Peyer's patch (tissue), 4 donors: ENCODE data around the gene SACS. TPM values are rescaled to one million over a fixed set of nuclear protein-coding genes. Genes with fewer than 3 reads are reported as not detected.

ENCODE experiments used
- DNase-seq, 3 donors: peaks; one replicate each; pipeline ENCODE4 v3.0.0-alpha.2; 2017 to 2019
- H3K27ac ChIP-seq, 4 donors: fragments of 200-600 bp; sonication (generic); one replicate each; pipeline ENCODE4 v1.5.1; 2016 to 2019
- H3K27me3 ChIP-seq, 2 donors: fragments of 200-600 bp; sonication (generic); one replicate each; pipeline ENCODE4 v1.5.1; 2019
- H3K36me3 ChIP-seq, 3 donors: fragments of 200-600 bp; sonication (generic); one replicate each; pipeline ENCODE4 v1.5.1; 2016 to 2019
- H3K4me1 ChIP-seq, 4 donors: fragments of 200-600 bp; sonication (generic); one replicate each; pipeline ENCODE4 v1.5.1; 2016 to 2019
- H3K4me3 ChIP-seq, 4 donors: fragments of 200-600 bp; sonication (generic); 1 replicate in 3 of 4; 2 replicates in 1 of 4; pipeline ENCODE4 v1.5.1; 2016 to 2019; ENCODE audit warnings: mild to moderate bottlenecking in 1 of 4
- H3K9me3 ChIP-seq, 4 donors: fragments of 200-600 bp; sonication (generic); one replicate each; pipeline ENCODE4 v1.5.1; 2016 to 2019; ENCODE audit warnings: mild to moderate bottlenecking in 1 of 4
- CTCF ChIP-seq, 6 experiments: fragments of 450-650 bp in 4 of 6; fragments of 200-600 bp in 2 of 6; sonication (generic) in 1 of 6; IDR thresholded peaks; one replicate each; pipeline ENCODE4 v1.5.1; 2017 to 2019; ENCODE audit warnings: antibody characterized with exemption in 6 of 6, mild to moderate bottlenecking in 3 of 6, moderate library complexity in 1 of 6
- POLR2A ChIP-seq, 2 donors: fragments of 450-650 bp; IDR thresholded peaks; one replicate each; pipeline ENCODE4 v1.5.1; 2017; ENCODE audit warnings: antibody characterized with exemption in 2 of 2, mild to moderate bottlenecking in 2 of 2, moderate library complexity in 2 of 2
- total RNA-seq, 4 donors: library from RNA; depleted of rRNA; stranded (reverse); fragments of >200 nt; gene quantifications; one replicate each; pipeline ENCODE4 v1.1.0, GENCODE V29; 2016

The SACS gene
- total RNA-seq, 4 donors from 2014 or later: 5.4 to 49.5 (median 5.9) TPM

GRCh38 chr13:23466144-23467002 is 32.9 kb upstream of the SACS start:
- H3K27me3 ChIP-seq: no peaks in the 10 kb centered on the region
- H3K4me3 ChIP-seq: peak overlapping the region; percentile 31 to 53 (median 51)
- peak overlapping the region in 3 of 4 donors; percentile 42 to 63 (median 61) for H3K27ac ChIP-seq
- peak; percentile 42 to 75 (median 65) for DNase-seq
- H3K4me1 ChIP-seq: peaks cover 0 to 16% (median 0%) of the 10 kb centered on the region in 4 donors
- H3K9me3 ChIP-seq: no peaks in the 10 kb centered on the region
- TF ChIP-seq CTCF (IDR thresholded peaks at IDR 0.05) (peak in 5 of 6 experiments; percentile 12 to 48 (median 43)), POLR2A (IDR thresholded peaks at IDR 0.05) (no peak)
- no peaks in the 10 kb centered on the region for H3K36me3 ChIP-seq

GRCh38 chr13:23463661-23464060 is 30.2 kb upstream of the SACS start:
- peaks cover 0 to 16% (median 0%) of the 10 kb centered on the region in 4 donors for H3K4me1 ChIP-seq
- H3K27me3 ChIP-seq: no peaks in the 10 kb centered on the region
- H3K27ac ChIP-seq: no peak overlapping the region
- DNase-seq: no peak
- no peaks in the 10 kb centered on the region for H3K36me3 ChIP-seq
- H3K4me3 ChIP-seq: no peak overlapping the region
- TF ChIP-seq POLR2A (IDR thresholded peaks at IDR 0.05) (no peak), CTCF (IDR thresholded peaks at IDR 0.05) (no peak)
- H3K9me3 ChIP-seq: no peaks in the 10 kb centered on the region

- no peak for DNase-seq
- no peaks in the 10 kb centered on the region for H3K36me3 ChIP-seq
- peaks cover 0 to 16% (median 0%) of the 10 kb centered on the region in 4 donors for H3K4me1 ChIP-seq
- H3K27me3 ChIP-seq: no peaks in the 10 kb centered on the region
- H3K9me3 ChIP-seq: no peaks in the 10 kb centered on the region
- H3K4me3 ChIP-seq: no peak overlapping the region
- TF ChIP-seq POLR2A (IDR thresholded peaks at IDR 0.05): no peak
- TF ChIP-seq CTCF (IDR thresholded peaks at IDR 0.05): no peak
- H3K27ac ChIP-seq: no peak overlapping the region
Measured at GRCh38 chr13:23462815-23463559, 29.5 kb upstream of the SACS start.

- DNase-seq: no peak
- H3K9me3 ChIP-seq: no peaks in the 10 kb centered on the region
- no peak overlapping the region for H3K4me3 ChIP-seq
- no peaks in the 10 kb centered on the region for H3K27me3 ChIP-seq
- no peaks in the 10 kb centered on the region for H3K36me3 ChIP-seq
- TF ChIP-seq POLR2A (IDR thresholded peaks at IDR 0.05) (no peak), CTCF (IDR thresholded peaks at IDR 0.05) (no peak)
- H3K4me1 ChIP-seq: peaks cover 0 to 8% (median 0%) of the 10 kb centered on the region in 4 donors
- no peak overlapping the region for H3K27ac ChIP-seq
Measured at GRCh38 chr13:23461544-23461943, 28.0 kb upstream of the SACS start.

GRCh38 chr13:23460921-23461320 is 27.4 kb upstream of the SACS start:
- Histone ChIP-seq H3K4me3 (no peak overlapping the region), H3K9me3 (no peaks in the 10 kb centered on the region), H3K4me1 (peaks cover 0 to 3% (median 0%) of the 10 kb centered on the region in 4 donors), H3K27me3 (no peaks in the 10 kb centered on the region), H3K27ac (no peak overlapping the region), H3K36me3 (no peaks in the 10 kb centered on the region)
- DNase-seq: no peak
- TF ChIP-seq CTCF (IDR thresholded peaks at IDR 0.05): no peak
- no peak for TF ChIP-seq POLR2A (IDR thresholded peaks at IDR 0.05)
